Skin of body (tissue), 2 donors: Measurements from ENCODE around the gene SLC13A5. TPM values are rescaled to one million over a fixed set of nuclear protein-coding genes. Genes with fewer than 3 reads are reported as not detected.
"Not testable (repeated sequence)": the region's sequence is repeated elsewhere in the genome, so short reads cannot be mapped to it uniquely, and the experiment has no call there.

Source experiments
- DNase-seq: peaks from one replicate; lab custom pipeline; 2025; lab: John Stamatoyannopoulos, UW
- total RNA-seq: library from RNA; depleted of rRNA; stranded (reverse); fragments of >200 nt; gene quantifications from one replicate; pipeline ENCODE4 v1.2.3, GENCODE V29; 2014

The SLC13A5 gene
- not detected for total RNA-seq

GRCh38 chr17:6713130-6713917 is at the start of gene SLC13A5:
TSS of gene SLC13A5 (minus strand) at chr17:6713369. CDS start at chr17:6713333, 36 bp downstream.
- no peak for DNase-seq

DNA sequence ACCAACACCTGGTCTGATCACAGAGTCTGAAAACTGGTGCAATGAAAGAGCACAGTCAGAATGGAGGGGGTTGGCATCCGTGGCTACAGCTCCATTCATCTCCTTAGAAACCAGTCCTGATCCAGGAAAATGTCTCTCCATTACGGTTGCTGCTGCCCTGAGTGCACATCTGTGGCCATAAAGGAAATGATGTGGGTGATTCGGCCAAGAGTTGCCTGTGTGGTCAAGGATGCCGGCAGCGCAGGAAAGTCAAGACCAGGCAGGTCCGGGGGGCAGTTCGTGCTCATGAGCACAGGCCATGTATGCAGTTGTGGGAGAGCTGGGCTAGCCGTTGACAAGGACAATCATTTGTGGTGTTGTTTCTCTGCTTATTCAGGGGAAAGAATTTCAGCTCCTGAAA is 48.6 kb upstream of the SLC13A5 start:
- DNase-seq, result no peak

- DNase-seq, result no peak
Measured at GRCh38 chr17:6757747-6758146, 44.6 kb upstream of the SLC13A5 start.

- DNase-seq, result no peak
Measured at GRCh38 chr17:6756425-6757031, 43.4 kb upstream of the SLC13A5 start.

DNA sequence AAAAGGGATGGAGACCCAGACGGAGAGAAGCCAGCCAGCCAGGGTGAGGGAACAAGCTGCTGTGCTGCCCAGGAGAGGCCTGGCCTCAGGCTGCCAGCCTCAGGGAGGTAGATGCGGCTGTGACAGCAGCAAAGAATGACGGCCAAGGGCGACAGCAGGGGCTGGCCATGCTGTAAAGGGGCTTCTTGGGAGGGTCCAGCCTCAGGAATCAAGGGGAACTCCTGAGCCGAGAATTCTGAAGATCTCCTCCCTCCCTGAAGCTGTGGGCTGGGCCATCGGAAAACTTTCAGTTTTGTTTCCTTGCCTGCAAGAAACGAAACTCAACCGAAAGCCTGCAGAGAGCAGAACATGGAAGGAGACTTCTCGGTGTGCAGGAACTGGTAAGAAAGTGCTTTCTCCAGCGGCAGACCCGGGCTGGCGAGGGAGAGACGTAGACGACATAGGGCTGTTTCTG is 42.6 kb upstream of the SLC13A5 start, which contains the start of gene XAF1:
TSS of gene XAF1 (plus strand) at position 316 of the 454 bp plus-strand sequence. CDS start at position 349, 33 bp downstream.
- DNase-seq, result no peak

DNA sequence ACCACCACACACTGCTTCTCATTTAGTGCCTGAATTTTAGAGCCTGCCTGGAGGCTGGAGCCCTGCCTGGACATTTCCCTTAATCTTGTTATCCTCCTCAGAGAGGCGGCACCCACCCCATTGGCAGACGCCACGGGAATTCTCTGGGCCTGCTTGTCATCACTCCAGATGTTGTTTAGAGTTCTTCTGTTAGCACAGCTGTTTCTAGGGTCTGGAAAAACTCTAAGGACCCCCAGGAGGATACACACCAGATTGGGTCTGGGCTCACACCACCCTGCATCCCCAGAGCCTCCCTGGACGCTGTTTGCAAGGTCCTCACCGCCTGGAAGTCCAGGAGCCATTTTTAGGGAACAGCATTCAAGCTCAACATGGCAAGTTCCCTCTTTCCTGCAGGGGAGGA is 42.1 kb upstream of the SLC13A5 start:
- DNase-seq, result no peak

DNA sequence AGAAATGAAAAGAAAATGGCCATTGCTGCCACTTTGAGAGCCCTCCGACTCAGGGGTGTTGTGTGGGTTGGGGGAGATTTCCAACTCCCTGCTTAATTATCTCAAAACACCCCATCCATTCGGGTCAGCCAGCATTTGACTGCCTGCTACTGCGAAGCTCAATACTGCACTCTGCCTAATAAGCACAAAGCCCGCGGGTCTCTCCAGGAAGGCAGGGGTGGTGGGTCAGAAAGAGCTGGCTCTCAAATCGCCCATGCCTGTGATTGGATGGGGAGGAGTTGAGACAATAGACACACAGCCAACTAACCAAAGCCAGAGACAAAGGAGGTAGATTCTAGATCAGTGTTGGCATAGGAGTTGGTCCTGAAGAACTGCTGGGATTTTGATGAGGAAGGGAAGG is 40.4 kb upstream of the SLC13A5 start:
- no peak for DNase-seq

DNA sequence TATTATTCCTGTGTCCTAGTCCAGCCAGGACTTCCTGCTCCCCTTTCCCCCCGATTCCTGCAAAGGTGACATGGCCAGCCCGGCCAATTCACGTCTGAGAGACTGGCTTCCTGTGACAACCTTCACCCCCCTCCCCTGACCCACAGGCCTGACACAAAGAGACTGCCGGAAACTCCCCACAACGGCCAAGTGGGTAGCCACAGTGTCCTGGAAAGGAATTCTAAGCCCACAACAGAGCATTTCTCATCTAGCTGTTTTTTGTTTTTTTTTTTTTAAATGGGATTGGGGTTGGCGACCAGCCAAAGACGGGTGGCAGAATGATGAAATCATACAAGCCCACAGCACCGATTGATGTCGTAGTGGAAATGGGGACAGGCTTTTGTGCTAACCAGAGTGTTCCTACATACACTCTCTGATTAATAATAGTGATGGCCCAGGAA is 39.9 kb upstream of the SLC13A5 start:
- DNase-seq, result peak; percentile 35

DNA sequence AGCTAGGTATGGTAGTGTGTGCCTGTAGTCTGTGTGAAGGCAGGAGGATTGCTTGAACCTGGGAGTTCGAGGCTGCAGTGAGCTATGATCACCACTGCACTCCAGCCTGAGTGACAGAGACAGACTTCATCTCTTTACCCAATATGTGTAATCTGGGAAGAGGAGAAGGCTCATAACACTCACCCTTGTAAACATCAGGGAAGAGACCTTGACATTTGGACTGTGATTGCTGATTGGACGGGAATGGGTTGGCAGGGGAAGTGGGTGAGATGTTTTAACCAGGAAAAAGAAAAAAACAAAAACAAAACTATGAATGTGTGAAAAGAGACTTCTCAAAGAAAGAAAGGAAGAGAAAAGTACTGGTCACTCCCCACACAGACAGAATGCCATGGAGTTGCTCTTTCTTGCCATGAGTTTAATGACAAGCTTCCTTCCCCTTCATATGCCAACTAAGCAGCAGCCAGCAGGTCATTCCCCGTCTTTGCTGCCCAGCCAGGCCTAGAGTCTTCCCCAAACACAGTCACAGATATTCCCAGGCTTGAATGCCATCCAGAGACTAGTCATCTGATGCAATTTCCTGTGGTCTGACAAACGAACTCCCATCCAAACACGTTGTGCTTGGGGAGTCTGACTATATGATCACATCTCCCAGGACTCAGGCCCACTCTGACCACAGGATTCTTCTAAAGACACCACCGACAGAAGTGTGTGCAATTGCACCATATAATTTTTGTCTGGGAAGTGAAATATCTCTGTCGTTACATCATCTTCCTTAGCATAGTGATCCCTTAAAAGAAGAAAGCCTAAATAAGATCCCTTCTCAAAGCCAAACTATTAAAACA is 39.1 kb upstream of the SLC13A5 start:
- DNase-seq, result peak; percentile 33

DNA sequence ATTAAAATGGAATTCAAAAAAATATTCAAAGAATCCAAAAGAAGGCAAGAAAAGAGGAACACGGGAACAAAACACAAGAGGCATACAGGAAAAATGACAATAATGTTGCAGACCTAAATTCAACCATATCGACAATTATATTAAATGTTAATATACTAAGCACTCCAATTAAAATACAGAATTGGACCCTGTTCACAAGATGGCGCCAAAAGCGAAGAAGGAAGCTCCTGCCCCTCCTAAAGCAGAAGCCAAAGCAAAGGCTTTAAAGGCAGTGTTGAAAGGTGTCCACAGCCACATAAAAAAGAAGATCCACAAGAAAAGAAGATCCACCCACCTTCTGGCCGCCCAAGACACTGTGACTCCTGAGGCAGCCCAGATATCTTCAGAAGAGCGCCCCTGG is 36.4 kb upstream of the SLC13A5 start:
- DNase-seq, result no peak

DNA sequence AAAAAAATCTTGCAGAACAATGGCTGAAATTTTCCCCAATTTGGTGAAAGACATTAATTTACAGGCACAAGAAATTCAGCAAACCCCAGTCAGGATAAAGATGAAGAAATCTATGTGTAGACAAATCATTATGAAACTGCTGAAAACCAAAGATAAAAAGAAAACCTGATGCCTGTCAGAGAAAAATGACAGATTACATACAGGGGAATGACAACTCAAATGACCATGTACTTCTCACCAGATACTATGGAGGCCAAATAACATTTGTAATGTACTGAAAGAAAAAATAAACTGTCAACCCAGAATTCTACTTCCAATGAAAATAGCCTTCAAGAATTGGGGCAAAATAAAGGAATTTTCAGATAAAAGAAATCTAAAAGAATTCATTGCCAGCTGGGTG is 35.4 kb upstream of the SLC13A5 start:
- DNase-seq, result no peak

- DNase-seq, result not testable (repeated sequence)
Measured at GRCh38 chr17:6746665-6747064, 33.5 kb upstream of the SLC13A5 start.

DNA sequence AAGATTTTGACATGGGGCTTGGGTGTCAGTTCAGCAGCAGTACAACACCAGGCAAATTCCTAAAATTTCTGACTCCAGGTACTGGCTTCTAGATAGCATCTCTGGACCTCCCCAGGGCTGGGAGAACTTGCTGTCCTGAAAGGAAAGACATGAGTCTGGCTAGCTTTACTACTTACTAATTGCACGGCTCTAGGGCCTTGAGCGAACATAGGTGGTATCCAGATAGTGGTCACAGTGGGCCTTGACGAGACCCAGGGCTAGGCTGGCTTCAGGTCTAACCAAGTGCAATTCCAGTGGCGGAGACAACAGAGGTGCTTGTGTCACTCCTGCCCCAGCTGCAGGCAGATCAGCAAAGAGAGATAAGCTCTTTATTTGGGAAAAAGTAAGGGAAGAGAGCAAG is 16.4 kb upstream of the SLC13A5 start:
- no peak for DNase-seq

GRCh38 chr17:6724009-6724408 is 10.8 kb upstream of the SLC13A5 start:
- no peak for DNase-seq

DNA sequence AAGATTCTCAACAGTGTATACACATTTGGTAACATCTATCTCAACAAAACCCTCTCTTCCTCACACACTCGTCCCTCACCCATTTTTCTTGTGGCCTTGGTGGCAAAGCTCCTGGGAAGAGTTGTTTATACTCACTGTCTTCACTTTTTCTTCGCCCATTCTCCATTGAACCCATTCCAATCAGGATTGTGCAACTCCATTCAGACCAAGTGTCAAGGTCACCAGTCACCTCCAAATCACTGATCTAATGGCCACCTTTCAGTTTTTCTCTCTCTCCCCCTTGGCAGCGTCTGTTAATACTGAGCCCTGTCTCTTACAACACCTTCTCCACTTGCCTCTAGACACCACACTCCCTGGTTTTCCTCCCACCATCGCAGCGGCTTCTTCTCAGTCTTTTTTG is 8.6 kb upstream of the SLC13A5 start:
- DNase-seq, result no peak

DNA sequence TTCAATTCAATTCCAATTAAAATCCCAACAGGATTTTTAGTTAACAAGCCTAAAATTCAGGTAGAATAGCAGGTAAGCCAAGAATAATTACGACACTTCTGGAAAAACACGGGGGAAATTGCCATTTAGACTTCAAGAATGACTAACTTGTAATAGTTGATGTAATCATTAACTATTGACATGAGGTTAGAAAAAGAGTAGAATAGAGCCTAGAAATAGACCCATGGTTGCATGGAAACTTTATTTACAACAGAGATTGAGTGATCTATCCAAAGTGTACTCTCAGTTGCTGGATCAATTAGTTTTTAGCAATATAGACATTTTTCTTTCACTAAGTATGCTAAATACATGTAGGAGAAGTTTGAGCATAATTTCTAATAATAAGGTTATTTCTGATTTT is 3.6 kb upstream of the SLC13A5 start:
- DNase-seq, result no peak

GRCh38 chr17:6714315-6714874 is 1.2 kb upstream of the SLC13A5 start:
- no peak for DNase-seq

GRCh38 chr17:6713918-6714271 is 726 bp upstream of the SLC13A5 start:
- DNase-seq, result no peak

DNA sequence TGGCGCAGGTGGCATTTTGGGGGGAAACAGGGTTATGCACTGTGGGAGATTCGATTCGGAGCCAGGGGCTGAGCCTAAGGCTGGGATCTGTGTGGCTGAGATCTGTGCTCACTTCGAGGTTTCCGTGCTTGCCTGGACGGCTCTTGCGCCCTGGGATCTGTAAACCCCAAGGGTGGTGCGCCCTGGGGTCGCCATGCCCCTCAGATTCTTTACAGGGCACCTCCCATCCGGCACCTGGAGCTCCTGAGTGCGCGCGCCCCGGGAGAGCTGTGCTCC is 377 bp downstream of the SLC13A5 start:
- DNase-seq, result no peak

- no peak for DNase-seq
Measured at GRCh38 chr17:6712058-6712853, 913 bp downstream of the SLC13A5 start.

GRCh38 chr17:6711681-6712057 is 1.5 kb downstream of the SLC13A5 start:
- DNase-seq, result no peak
